HG02970 (cell line): ENCODE data around the gene CD1B.
A peak's percentile ranks its signal among the peaks of the same experiment; 100 is the strongest.
"Not testable (repeated sequence)": the region's sequence is repeated elsewhere in the genome, so short reads cannot be mapped to it uniquely, and the experiment has no call there.

Experiments
- ATAC-seq: cut with Tn5 transposase; IDR thresholded peaks from one replicate; pipeline ENCODE4 v1.9.1; 2021; ENCODE audit warnings: mild to moderate bottlenecking, moderate library complexity, moderate number of reproducible peaks; ENCODE audit not compliant: unreplicated experiment, low FRiP score

The CD1B gene

GRCh38 chr1:158331481-158332150 lies at the start of gene CD1B:
CD1B (minus strand) TSS chr1:158331531; CDS start chr1:158331423, 108 bp downstream.
- no peak for ATAC-seq

- ATAC-seq: no peak
Measured at GRCh38 chr1:158374860-158375259, 43.5 kb upstream of the CD1B start.

GRCh38 chr1:158374101-158374500 lies 42.8 kb upstream of the CD1B start:
- ATAC-seq: not testable (repeated sequence)

DNA sequence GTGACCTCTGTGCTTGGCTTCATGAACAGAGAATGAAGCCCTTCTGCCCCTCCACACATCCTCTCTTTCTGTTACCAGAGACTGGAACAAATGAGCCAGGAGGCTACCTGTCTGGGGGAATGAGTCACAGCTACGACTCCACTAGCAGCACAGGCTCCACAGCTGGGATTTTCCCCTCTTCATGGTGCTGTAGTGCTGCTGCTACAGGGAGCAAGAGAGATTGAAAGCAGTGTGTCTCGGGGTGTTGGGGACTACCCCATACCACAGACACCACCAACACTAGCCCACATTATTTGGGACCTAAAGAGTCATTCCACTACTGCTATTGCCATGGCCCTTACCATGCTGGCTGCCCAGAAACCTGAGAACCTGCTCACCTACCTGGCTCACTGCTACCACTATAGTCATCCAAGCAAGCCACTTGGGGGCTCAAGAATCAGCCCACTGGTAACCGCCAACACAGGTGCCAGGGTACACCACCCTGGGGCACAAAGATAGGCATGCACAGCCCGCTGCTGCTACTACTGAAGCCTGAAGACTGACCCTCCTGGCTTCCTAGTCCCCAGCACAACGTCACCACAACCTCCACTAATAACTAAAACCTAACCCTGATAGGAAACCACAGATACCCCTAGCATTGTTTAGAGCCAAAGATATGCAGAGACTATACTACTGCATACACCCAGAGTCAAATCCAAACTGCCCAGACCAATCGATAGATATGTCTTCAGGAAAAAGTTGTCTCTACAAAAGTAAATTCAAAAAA lies 40.0 kb upstream of the CD1B start:
- ATAC-seq: peak; percentile 97

DNA sequence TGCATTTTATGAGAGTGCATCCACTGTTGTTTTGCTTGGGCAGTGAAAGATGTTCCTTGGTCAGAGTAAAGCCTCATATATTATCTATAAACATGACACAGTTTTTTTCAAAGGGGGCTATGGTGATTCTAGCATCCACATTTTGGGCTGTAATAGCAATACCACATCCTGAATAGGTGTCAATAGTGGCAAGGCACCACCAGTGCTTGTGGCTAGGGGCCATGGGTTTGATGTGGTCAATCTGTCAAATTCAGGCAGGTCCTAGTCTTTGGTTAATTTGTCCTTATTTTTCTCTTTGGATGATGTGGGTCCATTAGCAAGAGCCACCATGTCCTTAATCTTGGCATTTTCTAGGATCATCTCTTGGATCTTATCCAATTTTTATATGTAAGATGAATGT lies 35.5 kb upstream of the CD1B start:
- ATAC-seq: no peak

GRCh38 chr1:158362941-158363340 lies 31.6 kb upstream of the CD1B start:
- ATAC-seq: no peak

GRCh38 chr1:158362482-158362881 lies 31.2 kb upstream of the CD1B start:
- no peak for ATAC-seq

DNA sequence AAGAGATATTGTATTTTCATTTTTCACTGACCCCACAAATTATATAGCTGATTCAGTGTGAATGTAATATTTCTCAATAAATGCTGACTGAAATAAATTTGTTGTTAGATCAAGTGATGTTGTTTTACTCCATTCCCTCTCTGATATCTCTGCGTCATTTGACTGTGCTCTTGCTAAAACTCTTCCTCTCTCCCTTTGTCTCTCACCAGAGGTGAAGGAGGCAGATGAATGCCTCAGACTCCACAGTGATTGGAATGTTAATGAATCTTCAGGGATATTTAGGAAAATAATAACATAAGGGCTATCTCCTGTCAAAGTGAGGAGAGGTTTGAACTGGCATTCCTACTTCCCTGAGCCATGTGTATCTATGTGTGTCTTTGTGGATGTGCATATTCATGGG lies 26.1 kb upstream of the CD1B start:
- no peak for ATAC-seq

GRCh38 chr1:158356616-158357015 lies 25.3 kb upstream of the CD1B start:
- no peak for ATAC-seq

DNA sequence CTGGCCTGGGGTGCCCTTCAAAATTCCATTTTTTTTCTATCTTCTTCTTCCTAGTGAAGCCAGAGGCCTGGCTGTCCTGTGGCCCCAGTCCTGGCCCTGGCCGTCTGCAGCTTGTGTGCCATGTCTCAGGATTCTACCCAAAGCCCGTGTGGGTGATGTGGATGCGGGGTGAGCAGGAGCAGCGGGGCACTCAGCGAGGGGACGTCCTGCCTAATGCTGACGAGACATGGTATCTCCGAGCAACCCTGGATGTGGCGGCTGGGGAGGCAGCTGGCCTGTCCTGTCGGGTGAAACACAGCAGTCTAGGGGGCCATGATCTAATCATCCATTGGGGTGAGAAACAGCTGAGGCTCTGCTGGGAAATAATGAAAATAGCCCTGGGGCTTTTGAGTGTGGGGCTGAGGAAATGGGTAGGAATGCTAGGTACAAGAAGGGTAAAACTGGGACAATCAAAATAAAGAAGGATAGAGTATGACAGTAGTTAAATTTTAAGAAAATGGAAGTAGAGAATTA lies 24.5 kb upstream of the CD1B start:
- no peak for ATAC-seq

- ATAC-seq: no peak
Measured at GRCh38 chr1:158354255-158354654, 22.9 kb upstream of the CD1B start.

DNA sequence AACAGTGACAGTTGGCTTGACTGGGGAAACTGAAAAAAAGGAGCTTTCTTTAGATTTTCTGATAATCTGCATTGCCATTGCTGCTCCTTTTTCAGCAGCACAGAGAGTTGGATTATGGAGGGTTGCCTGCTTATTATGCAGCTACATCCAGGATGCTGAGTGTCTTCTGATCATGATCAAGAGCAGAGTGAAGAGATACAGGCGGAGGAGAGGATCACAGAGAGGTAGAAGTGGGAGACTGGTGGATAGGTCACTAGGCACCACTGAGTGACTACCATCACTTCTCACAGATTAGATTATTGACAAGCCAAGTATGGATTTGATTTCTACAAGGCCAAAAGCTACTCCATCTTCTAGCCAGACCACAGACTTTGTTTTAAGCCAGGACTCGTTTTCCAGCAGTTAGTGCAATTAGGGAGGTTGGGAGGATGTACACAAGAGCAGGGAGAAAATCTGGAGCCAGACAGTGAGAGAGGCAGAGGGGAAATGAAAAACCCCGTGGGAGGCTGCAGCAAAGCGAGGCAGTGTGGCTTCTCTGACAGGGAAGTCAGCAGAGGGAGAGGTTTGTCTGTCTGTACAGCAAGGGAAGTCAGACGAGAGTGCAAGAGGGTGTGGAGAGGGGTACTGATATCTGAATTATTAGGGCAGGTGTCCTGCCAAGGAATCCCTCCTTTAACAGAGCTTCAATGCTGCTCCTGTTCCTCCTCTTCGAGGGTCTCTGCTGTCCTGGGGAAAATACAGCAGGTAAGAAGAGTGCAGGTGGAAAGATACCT lies 22.2 kb upstream of the CD1B start, which contains the start of gene CD1E:
Gene CD1E (plus strand): TSS at position 592 of the 773 bp plus-strand sequence. CDS start 95 bp downstream, at position 687.
- ATAC-seq: no peak

DNA sequence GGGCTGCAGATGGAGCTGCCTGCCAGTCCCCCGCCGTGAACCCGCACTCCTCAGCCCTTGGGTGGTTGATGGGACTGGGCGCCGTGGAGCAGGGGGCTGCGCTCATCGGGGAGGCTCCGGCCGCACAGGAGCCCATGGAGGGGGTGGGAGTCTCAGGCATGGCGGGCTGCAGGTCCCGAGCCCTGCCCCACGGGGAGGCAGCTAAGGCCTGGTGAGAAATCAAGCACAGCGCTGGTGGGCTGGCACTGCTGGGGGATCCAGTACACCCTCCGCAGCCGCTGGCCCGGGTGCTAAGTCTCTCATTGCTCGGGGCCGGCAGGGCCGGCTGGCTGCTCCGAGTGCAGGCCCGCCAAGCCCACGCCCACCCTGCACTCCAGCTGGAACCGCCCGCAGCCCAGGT lies 17.6 kb upstream of the CD1B start:
- not testable (repeated sequence) for ATAC-seq

GRCh38 chr1:158336413-158336812 lies 5.1 kb upstream of the CD1B start:
- not testable (repeated sequence) for ATAC-seq

GRCh38 chr1:158335213-158335532 lies 3.8 kb upstream of the CD1B start:
- no peak for ATAC-seq

DNA sequence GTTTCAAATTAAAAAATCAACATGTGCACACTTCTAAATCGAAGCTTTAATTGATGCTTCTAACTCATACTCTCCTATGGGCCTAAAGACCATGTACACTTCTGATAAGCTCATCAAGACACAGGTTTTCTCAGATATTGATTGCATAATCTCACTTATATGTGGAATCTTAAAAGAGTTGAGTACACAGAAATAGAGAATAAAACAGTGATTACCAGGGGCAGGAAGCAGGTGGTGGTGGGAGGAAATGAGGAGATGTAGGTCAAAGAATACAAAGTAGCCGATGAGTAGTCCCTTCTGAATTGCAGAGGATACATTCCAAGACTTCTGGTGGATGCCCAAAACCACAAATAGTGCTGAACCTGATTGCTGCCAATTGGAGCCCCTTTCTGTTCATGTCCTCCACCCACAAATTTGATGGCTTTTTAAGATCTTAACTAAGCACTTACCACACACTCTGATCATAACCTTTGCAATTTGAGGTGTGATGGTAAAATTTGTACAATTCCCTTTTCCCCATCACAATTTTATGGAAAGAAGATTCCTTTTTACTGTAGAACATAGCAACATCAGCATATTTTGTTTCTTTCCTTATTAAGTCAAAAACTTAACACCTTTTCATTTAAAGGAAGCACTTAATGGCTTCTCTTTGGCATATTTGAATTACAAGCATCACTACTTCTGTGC lies 3.3 kb upstream of the CD1B start:
- ATAC-seq: no peak

- ATAC-seq: no peak
Measured at GRCh38 chr1:158333405-158334155, 2.2 kb upstream of the CD1B start.

DNA sequence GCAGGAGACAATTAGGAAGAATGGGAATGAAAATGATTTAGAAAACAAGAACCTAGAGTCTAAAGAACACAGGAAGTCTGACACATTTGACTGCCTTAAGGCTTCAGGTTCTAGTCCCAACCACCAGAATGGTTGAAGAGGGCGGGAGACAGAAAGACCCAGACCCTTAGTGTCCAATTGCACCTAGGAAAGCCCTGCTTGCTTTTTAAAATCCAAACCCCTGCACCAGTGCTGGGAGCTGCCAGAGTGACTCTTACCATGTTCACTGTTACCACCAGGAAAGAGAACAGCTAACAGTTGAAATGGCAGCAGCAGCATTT lies 265 bp downstream of the CD1B start:
- ATAC-seq: no peak

GRCh38 chr1:158330391-158331105 lies 783 bp downstream of the CD1B start:
- no peak for ATAC-seq
